GM18498 (cell line): ENCODE measurements around the gene DROSHA.
"Not testable (repeated sequence)": the region's sequence is repeated elsewhere in the genome, so short reads cannot be mapped to it uniquely, and the experiment has no call there.

Experiments used
- ATAC-seq: cut with Tn5 transposase; IDR thresholded peaks from one replicate; pipeline ENCODE4 v1.9.1; 2021; ENCODE audit warnings: mild to moderate bottlenecking, moderate library complexity; ENCODE audit not compliant: unreplicated experiment

DROSHA gene

DNA sequence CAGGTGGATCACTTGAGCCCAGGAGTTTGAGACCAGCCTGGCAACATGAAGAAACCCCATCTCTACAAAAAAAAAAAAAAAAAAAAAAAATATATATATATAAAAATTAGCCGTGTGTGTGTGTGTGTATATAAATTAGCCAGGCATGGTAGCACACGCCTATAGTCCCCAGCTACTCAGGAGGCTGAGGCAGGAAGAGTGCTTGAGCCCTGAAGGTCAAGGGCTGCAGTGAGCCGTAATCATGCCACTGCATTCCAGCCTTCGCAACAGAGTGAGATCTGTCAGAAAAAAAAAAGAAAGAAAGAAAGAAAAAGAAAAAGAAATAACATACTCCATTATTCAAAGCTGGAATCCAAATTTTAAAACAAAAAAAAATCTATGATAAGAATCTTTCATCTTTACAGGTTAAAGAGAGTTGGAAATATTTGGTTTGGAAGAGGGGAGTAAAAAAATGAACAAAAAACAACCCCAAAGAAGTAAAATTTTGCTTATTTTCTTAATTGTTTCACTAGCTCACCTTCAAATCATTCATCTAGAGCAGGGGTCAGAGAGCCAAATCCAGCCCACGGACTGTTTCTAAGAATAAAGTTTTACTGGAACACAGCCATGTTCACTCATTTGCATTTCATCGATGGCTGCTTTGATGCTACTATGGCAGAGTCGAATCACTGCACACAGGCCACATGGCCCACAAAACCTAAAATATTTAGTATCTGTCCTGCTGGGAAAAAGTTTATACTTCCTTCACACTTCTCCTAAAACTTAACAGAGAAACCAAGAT is 109.9 kb downstream of the DROSHA start:
- no peak for ATAC-seq

DNA sequence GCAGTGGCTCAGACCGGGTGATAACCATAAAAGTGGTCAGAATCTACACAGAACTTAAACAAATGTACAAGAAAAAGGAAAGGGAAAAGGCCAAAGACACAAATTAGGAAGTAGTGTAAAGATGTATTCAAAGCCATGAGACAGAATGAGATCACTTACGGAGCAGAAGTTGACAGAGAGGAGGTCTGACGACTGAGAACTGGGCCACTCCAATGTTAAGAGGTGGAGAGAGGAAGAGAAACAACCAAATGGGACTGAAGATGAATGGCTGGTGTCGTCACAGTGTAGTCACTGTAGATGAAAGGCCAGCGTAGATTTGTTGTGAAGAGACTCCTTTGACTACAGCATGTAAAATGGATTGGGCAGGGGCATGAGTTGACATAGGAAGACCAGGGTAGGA is 114.4 kb downstream of the DROSHA start:
- no peak for ATAC-seq

DNA sequence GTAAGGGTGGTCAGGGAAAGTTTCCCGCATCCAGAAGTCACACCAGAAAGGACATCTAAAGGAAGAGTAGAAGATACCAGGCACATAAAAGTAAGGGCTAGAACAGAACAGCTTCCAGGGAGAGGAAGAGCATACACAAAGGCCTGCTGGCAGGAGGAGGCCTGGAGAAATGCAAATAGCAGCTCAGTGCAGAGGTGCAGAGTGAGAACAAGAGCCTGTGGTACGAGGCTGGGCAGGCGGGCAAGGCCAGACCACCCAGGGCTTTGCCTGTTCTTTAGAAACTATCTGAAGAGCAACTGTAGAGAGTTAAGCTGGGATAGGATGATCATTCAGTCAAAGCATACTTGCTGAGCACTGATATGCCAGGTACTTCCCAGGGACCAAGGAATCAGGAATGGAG is 115.3 kb downstream of the DROSHA start:
- ATAC-seq: no peak

DNA sequence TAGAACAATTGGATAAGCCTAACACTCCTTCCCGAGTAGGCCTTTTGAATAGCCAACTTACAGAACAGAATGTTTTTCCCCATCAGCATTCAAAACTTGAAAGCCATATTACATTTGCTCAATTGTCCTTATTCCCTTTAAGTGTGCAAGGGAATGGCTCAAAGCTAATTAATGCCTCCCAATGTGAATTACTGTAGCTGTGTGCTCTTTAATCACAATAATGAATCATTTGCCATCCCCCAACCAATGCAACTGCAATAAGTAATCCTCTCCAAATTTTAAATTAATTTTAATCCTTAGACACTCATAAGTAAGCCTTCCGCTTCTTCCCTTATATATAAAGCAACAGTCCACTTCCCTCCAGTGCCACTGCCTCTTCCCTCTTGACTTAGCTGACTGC is 115.9 kb downstream of the DROSHA start:
- no peak for ATAC-seq

DNA sequence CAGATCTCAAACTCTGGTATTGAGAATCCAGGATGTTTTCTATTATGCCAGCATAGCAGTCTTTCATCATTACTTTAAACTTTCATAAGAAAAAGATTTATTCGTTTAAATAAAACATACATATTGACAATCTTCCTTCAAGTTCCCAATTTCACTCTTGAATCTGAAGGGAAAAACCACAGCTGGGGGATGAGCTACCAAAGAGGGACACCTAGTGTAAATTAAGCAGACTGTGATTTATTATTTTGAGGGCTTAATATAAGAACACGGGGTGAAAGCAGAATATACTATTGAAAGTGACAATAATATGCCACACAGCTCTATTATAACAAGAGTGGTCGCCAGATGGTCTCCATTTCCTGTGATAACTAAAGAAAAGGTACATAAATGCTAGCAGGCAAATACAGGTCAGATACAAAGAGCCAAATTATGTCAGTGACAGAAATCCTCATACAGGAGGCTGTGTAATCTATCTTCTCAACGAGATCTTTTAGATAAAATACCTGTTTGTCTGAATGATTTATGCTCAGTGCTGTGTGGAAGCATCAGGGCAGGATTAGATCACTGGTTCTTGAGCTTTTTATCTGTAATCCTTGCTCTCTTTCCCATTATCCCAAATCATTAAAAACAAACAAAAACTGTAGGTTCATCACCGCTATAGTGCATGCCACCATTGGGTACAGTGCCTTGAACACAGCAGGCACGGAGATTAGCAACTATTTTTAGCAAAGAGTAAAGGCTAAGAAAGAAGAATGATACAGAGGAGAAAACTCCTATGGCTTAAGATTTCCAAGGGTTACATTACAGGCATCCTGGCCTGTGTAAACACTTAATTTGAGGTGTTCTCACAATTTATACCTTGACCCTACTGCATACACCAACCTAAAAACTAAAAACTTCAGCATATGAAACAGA is 116.6 kb downstream of the DROSHA start:
- no peak for ATAC-seq

DNA sequence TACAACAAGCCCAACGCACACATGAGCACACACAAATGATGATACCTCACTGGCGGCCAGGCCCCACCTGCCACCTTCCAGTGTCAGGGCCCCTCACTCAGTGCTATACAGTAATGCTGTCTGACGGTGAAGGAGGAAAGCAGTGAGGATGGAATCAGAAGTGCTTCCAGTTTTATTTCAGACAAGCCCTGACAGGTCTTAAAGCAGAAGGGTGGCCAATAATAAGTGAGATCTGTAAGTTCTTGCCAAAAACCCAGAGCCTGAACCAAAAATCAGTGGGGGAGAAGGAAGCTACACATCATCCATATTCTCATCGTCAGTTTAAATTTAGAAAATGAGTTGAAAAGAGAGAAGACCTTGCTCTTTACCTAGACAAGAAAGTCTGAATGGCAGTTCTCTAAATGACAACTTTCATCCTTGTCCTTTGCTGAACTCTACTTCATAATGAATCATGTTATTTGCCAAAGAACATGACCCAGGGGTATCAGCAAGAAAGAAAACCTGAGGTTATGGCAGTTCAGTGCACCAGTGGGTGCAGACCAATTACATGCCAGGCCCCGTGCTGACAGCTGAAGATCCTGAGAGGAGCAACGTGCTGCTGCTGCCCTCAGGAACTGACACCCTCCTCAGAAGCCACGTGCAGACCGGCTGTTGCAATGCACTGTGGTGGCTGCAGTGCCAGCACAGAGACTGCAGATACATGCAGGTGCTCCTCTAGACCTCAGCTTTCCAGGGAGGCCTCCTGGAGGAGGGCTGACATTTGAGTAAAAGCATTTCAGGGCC is 118.7 kb downstream of the DROSHA start:
- no peak for ATAC-seq

DNA sequence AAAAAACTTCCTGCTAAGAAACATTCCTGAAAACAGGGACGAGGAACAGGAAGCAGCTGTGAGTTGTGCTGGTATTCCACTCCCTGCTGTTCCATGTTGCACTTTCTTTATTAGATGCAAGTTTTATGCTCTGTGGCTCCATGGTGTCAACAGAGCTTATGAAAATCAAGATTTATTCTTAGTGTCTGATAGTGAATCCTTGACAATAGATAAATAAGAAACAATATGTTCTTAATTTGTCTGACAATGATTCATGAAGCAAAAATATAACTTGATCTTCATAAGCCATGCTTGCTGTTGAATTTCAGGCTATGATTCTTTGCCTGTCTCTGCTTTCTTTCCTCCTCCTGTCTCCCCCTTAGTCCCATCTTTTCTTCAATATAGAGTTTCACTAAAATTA is 119.6 kb downstream of the DROSHA start:
- ATAC-seq: no peak

DNA sequence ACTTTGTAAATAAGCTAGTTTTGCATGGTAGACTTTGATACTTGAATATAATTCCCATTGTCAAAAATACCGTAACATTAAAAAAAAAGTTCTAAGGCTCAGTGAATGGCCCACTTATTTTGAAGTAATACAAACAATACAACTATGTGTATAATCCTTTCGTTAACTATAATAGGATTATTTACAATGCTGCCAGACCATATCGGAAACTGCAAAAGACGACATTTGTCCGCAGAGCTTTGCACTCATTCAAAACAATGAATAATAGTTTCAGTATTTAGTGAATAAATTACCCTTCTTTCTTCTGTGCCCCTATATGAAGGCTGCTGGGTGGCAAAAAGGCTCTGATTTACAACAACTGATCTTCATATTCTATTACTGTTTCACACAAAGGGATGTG is 121.8 kb downstream of the DROSHA start:
- ATAC-seq: no peak

DNA sequence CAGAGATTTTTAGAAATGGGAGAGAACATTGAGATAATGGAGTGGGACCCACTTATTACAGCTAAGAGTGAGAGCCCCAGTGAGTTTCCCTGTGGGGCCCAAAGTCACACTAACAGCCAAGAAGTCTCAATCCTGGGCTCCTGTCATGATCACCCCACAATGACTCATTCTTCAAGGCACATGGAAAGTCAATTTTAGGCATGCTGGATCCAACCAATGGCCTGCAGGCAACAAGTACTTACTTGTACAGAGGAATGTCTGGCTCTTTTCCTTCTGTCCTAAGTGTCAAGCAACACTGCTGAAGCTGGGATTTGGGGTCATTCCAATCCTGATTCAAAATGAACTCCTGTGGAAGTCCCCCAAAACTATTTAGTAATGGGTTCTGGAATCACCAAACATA is 123.1 kb downstream of the DROSHA start:
- no peak for ATAC-seq

DNA sequence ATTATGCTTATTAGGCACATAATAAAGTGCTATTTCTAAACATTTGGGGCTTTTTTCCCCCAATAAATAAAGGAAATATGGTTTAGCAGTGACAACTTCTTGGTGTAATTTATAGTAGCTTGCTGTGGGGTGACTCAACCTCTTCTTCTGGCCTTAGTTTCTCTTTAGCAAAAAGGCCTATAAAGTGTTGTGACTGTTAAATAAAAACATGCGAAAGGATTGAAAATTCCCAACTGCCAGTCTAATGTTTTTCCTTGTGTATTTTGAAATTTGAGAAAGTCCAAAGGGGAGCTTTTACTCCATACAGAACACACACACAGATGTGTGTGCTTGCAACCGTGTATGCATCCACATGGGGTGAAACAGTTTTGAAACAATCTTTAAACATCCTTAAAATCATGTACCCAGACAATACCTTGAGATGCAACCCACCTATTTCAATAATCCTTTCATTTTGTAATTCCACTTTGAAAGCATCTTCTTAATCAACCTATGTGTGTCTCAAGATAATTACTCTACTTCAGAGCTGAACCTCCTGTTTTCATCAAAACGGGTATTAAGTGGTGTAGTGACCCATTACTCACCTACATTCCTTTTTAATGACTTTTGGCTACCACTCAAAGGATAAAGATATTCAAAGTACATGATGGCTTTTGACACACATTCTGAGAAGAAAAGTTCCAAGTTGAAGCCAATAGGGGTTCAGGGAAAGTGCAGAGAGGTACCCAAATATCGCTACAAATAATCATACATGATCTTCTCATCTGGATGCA is 123.8 kb downstream of the DROSHA start:
- no peak for ATAC-seq

DNA sequence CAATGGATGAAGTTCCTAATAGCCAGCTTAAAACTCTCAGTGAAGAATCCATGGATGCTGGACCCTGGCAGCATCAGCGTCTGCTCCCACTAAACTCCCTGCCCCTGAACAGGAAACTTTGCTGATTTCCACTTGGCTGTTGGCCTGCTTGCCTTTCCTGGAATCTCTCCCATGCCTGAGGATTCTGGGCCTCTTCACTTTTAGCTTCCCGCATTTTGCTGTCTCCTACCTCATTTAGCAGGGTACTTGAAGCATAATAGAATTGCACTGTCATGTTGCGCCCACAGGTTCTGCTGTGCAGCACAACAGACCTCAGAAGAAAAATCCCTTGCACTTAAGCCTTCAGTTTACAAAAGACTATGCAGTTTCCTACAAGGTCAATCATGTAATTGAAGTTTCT is 127.6 kb downstream of the DROSHA start:
- ATAC-seq: no peak

DNA sequence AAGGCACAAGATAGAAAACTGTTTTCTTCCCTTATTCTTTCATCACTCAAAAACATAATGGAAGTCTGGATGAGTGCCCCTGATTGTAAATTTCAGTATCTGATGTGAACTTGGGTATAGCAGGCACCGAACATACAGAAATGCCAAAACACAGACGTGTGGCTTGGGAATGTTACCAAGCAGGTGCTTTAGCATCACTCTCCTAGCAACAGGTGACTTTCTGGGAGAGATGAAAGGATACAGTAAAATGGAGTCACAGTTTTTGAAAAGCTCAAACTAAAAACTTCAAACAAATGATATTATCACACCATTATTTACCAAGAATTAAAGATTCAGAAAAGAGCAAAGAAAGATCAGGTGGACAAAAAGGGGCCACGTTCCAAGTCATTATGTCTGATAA is 130.2 kb downstream of the DROSHA start:
- no peak for ATAC-seq

DNA sequence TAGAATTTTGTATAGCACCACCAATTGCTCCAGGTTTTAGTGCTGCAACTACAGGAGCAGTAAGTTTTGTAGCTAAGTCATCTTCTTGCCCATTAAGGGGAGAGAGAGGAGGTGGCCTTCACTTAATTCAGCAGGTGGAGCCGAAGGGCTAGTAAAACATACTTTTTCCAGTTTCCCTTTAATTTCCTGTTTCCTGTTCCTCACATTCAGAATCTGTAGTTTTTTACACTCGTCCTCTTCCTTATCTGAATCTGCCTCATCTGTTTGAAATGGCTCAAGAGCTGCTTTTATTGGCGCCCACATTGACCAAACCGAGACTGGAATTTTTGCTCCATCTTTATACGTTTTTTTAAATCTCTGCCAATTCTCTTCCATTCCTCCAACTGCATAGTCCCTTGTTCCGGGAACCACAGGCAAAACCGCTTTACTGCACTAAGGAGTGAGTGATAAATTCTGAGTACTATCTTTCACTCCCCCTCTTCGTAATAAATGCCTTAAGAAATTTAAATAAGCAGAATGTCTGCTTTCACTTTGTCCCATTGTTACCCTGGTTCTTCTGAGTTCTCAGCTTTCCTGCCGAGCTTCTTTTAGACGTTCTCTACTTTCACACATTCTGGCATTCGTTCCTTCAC is 133.9 kb downstream of the DROSHA start:
- ATAC-seq: no peak

DNA sequence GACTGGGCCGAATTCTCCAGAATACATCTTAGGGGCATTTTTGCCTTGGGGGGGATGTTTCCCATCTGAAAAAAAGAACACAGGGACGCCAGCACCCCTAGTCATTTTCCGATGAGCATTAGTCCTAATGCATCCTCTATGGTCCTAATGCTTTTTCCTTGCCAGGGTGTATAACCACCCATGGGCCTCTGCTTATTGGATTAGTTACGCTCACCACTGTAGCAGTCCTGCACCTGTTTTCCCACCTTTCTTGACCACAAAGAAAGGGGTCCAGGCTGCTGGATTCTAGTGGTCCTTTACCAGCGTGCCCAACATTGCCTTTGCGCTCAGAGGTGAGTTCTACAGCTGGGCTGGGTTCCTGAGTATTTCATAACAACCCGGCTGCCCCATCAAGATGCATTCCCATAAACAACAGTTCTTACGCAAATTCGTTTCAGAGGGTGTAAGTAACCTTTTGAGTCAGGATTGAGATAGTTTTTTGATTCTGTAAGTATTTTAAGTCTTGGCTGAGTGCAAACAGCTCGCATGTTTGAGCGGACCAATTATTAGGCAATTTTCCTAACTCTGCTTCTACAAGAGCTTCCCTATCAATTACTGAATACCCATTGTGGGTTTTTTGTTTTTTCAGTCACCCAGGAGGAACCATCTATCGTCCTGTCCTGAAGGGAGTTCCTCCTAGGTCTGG is 135.1 kb downstream of the DROSHA start:
- no peak for ATAC-seq

DNA sequence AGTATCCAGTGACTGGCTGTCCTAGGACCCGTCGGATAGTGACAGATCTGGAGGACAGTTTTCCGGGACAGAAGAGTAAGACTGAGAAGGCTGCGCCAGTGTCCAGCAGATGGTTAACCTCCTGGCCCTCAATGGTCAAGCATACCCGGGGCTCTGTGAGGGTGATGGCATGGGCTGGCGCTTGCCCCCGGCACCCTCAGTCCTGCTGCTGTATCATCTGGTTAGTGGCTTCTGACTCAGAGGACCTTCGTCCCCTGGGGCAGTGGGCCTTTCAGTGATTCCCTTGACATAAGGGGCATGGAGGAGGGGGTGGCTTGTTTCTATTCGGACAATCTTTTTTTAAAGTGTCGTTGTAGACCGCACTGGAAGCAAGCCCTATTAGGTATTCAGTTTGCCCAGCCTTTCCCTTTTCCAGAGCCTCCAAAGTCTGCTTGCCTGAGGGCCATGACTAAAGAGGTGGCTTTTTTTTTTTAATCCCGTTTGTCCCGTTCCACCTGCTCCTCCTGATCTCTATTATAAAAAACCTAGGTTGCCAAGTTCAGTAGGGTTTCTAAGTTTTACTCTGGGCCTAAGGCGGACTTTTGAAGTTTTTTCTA is 136.3 kb downstream of the DROSHA start:
- not testable (repeated sequence) for ATAC-seq

DNA sequence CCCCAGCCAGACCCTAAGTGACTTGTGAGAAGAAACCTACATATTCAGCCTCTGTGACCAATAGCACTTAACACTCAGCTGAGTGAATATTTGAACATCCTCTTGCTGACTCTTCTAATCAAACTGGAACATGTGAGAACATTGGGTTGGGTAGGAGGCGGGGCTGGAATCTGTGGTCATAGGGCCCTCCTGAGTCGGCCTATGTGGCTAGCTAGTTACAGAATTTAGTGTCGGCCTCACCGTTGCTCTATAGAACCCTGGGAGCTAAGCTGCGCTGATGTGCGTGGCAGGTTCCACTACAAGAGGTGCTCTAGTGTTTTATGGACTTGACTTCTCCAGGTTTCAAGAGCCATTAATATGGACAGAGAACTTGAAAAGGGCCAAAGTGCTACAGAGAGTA is 138.8 kb downstream of the DROSHA start:
- ATAC-seq: no peak

DNA sequence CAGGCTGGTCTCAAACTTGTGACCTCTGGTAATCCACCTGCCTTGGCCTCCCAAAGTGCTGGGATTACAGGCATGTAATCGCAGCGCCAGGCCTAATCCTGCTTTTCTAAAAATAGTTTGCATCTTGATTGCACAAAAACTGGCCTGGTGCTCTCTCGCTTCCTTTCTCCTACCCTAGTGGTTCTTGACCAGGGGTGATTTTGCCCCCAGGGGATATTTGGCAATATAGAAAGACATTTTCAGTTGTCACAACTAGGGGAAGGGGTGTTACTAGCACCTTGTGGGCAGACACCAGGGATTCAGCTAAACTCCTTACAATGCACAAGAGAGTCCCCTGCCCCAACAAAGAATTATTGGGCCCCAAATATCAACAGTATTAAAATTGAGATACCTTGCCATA is 139.8 kb downstream of the DROSHA start:
- no peak for ATAC-seq

DNA sequence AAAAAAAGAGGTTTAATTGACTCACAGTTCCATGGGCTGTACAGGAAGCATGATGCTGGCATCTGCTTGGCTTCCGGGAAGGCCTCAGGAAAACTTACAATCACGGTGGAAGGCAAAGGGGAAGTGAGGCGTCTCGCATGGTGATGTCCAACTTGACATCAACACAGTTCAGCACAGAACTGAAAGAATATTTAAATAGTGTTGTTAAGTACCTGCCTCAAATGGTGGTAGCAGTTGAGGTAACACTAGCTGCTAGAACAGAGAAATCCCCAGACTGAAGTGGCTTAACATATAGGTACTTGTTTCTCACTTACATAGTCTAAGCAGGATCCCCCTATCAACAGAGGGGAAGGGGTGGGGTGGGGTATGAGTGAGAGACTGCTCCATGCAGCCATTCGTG is 141.6 kb downstream of the DROSHA start:
- ATAC-seq: no peak
